Measurements from ENCODE around the gene HAAO. TPM values are rescaled to one million over a fixed set of nuclear protein-coding genes. Genes with fewer than 3 reads are reported as not detected.
"Not testable (repeated sequence)": the region's sequence is repeated elsewhere in the genome, so short reads cannot be mapped to it uniquely, and the experiment has no call there.

The HAAO gene
- total RNA-seq, 2 experiments from 2014 or later = 0.41 to 0.52 TPM

DNA sequence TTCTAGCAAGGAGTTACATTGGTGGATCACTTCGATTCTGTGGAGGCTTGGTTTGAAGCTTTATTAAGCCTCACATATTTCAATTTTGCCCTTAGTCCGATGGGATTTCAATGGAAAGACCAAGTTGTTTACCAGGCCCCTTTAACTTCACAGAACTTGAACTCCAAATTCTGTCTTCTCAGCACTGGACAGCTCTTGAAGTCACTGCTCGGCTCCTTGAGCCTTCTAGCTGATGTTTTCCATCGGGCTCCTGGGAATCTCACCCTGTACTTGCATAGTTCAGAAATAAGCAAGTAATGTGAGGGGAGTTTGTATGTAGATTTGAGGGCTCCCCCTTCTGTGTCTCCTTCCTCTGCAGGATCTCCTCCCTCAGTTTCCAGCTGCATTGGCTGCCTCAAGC is 43.5 kb downstream of the HAAO start:
- Mint-ChIP-seq H3K4me3 (no peak overlapping the region), H3K36me3 (ENCODE audit: low read depth) (peaks cover 4% of the 10 kb centered on the region), H3K4me1 (ENCODE audit: low read depth) (no peaks in the 10 kb centered on the region), H3K27me3 (ENCODE audit: low read depth) (no peaks in the 10 kb centered on the region), H3K9me3 (no peaks in the 10 kb centered on the region), H3K27ac (no peak overlapping the region)
- CTCF ChIA-PET = no interaction called here
- DNase-seq = no peak
- intact Hi-C loops (cut with micrococcal nuclease) = no loop called here

DNA sequence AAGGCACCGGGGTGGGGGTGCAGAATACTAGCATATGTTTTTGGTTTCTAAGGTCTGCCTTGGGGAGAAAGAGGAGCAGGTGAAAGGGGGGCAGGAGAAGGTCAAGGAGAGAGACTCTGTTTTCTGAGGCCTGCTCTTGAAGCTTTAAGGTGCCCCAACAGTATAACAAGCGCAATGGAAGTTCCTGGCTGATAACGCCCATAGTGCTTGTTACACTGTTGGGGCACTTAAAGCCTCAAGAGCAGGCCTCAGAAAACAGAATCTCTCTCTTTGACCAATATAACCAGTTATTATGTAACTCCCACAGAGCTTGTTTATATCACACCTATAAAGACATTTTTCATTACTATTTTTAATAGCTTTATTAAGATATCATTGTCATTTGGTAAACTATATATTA is 45.0 kb downstream of the HAAO start:
- CTCF ChIA-PET = no interaction called here
- Mint-ChIP-seq H3K27me3 (ENCODE audit: low read depth) (no peaks in the 10 kb centered on the region), H3K9me3 (no peaks in the 10 kb centered on the region), H3K4me3 (no peak overlapping the region), H3K27ac (no peak overlapping the region), H3K4me1 (ENCODE audit: low read depth) (no peaks in the 10 kb centered on the region), H3K36me3 (ENCODE audit: low read depth) (peaks cover 2% of the 10 kb centered on the region)
- intact Hi-C loops (cut with micrococcal nuclease) = no loop called here
- no peak for DNase-seq

DNA sequence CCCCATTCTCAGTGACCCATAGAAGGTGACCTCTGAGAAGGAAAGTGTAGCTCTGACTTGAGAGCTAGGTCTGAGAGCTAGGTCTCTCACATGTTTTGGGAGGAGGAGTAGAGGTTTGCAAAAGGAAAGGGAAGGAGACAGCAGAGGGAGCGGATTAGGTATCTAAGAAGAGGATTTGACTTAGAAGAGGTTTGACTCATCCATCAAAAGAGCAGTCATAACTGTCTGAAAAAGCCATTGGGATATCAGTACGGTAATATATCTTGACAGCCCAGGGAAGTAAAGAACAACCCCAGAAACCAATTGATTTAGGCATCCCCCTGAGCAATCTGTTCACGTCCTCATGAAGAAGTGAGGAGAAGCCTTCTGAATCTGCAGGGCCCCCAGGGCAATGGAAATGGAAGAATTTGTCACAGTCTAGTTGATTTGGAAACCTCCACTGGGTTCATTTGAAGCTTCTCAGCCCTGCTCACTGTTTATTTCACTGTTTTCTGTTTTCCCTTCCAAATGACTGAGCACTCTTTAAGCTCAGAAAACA is 47.8 kb downstream of the HAAO start:
- no peak for DNase-seq
- Mint-ChIP-seq H3K4me1 (ENCODE audit: low read depth) (peaks cover 3% of the 10 kb centered on the region), H3K27me3 (ENCODE audit: low read depth) (no peaks in the 10 kb centered on the region), H3K9me3 (no peaks in the 10 kb centered on the region), H3K4me3 (no peak overlapping the region), H3K27ac (no peak overlapping the region), H3K36me3 (ENCODE audit: low read depth) (peaks cover 5% of the 10 kb centered on the region)
- CTCF ChIA-PET = no interaction called here
- intact Hi-C loops (cut with micrococcal nuclease) = no loop called here

DNA sequence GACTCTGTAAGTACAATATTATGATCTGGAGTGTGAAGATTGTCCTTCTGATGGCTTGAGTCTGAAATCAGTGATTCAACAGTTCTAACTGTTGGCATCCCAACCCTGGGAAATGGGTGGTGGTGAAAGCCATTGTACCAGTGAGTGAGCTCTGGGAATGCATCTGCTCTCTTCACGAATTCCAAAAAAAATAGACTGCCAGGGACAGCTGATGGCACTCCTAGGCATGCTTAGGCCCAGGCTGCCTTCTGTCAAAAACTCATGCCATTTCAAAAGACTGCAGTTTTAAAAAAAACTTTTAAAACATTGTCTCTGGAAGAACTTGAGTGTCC is 48.8 kb downstream of the HAAO start:
- Mint-ChIP-seq H3K36me3 (ENCODE audit: low read depth) (peaks cover 11% of the 10 kb centered on the region), H3K4me1 (ENCODE audit: low read depth) (peaks cover 3% of the 10 kb centered on the region), H3K27ac (no peak overlapping the region), H3K4me3 (no peak overlapping the region), H3K9me3 (peaks cover 2% of the 10 kb centered on the region), H3K27me3 (ENCODE audit: low read depth) (no peaks in the 10 kb centered on the region)
- no peak for DNase-seq
- intact Hi-C loops (cut with micrococcal nuclease) = no loop called here
- CTCF ChIA-PET = no interaction called here

DNA sequence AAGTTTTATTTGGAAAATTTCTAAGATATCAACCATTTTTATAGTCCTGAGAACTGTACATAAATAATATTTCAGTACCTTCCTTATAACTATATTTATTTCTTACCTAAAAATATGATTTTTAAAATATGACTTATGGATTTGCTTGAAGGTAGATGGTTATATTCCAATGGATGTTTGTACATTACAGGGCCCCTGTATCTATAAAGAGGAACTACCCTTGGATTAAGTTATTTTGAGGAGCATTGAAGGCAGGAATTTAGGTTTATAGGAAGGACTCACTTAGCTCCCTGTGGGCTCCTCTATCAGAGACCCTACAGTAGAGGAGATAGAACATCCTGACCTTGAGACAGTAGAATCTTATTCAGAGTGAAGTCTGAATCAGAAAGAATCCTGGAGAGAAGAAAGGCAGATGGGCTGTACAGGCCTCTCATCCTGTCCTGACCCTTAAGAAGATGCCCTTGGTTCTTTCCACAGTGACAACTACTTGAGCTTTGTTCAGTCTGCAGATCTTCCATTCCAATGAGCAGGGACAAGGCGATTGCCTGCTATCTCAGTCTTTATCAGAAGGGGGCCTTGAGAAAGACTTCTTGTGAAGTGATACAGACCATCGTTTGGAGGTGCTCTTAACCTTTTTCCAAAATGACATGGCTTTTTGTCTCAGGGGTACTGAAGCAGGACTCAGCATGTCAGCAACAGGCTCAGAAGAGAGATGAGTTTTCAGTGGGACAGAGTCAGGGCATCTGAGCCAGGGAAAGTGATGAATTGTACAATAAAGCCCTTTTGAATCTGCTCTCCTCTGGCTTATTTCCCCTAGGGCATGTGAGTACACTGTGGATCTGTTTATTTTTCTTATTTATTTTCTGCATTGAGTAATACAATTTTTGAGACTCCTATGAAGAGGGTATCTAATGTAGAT is 49.4 kb downstream of the HAAO start:
- peaks cover 3% of the 10 kb centered on the region for H3K4me1 Mint-ChIP-seq (ENCODE audit: low read depth)
- CTCF ChIA-PET = interaction anchor here (0.6 kb wide), 1 partner anchor 17 kb away, joined by 3 read pairs; no protein-coding TSS in a partner anchor
- H3K27ac Mint-ChIP-seq = no peak overlapping the region
- no peak for DNase-seq
- H3K4me3 Mint-ChIP-seq = no peak overlapping the region
- H3K27me3 Mint-ChIP-seq (ENCODE audit: low read depth) = no peaks in the 10 kb centered on the region
- peaks cover 4% of the 10 kb centered on the region for H3K9me3 Mint-ChIP-seq
- intact Hi-C loops (cut with micrococcal nuclease) = no loop called here
- H3K36me3 Mint-ChIP-seq (ENCODE audit: low read depth) = peaks cover 11% of the 10 kb centered on the region

DNA sequence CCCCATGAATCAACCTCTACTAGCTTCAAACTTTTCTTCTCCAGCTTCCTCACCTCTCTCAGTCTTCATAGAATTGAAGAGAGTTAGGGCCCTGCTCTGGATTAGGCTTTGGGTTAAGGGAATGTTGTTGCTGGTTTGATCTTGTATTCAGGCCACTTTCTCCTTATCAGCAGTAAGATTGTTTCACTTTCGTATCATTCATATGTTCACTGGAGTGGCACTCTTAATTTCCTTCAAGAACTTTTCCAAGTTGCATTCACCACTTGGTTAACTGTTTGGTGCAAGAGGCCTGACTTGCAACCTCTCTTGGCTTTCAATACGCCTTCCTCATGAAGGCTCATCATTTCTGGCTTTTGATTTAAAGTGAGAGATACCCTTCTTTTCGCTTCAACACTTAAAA is 51.2 kb downstream of the HAAO start:
- H3K4me3 Mint-ChIP-seq = no peak overlapping the region
- no peak overlapping the region for H3K27ac Mint-ChIP-seq
- peaks cover 23% of the 10 kb centered on the region for H3K36me3 Mint-ChIP-seq (ENCODE audit: low read depth)
- H3K4me1 Mint-ChIP-seq (ENCODE audit: low read depth) = peaks cover 3% of the 10 kb centered on the region
- CTCF ChIA-PET = no interaction called here
- H3K9me3 Mint-ChIP-seq = peaks cover 5% of the 10 kb centered on the region
- H3K27me3 Mint-ChIP-seq (ENCODE audit: low read depth) = no peaks in the 10 kb centered on the region
- intact Hi-C loops (cut with micrococcal nuclease) = no loop called here
- DNase-seq = no peak

DNA sequence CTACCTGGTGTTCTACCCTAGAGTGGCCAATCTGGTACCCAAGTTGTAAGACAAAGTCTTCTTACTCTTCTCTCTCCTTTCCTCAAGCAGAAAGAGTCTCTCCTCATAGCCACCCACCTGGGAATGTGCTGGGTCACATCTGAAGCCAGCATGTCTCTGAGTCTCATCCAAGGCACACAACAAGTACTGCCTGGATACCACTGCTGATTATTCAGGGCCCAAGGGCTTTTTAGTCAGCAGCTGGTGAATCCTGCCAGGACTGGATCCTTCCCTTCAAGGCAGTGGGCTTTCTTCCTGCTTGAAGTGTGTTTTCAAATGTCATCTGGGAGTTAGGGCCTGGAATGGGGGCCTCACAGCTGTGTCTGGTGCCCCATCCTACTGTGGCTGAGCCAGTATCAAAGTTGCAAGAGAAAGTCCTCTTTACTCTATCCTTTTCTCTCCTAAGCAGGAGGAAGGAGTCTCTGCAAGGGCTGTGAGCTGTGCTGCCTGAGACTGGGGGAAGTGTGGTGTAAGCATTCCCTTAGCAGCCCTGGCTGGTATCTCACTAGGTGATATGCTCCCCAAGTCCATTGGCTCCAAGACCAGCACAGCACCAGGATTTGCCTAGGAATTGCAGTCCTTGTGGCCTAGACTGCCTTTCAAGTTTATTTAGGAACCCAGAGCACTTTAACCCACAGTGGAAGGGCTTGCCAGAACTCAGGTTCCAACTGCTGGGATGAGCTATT is 55.6 kb downstream of the HAAO start:
- no peak overlapping the region for H3K4me3 Mint-ChIP-seq
- no peak overlapping the region for H3K27ac Mint-ChIP-seq
- peaks cover 21% of the 10 kb centered on the region for H3K9me3 Mint-ChIP-seq
- intact Hi-C loops (cut with micrococcal nuclease) = no loop called here
- H3K27me3 Mint-ChIP-seq (ENCODE audit: low read depth) = no peaks in the 10 kb centered on the region
- CTCF ChIA-PET = no interaction called here
- H3K36me3 Mint-ChIP-seq (ENCODE audit: low read depth) = peaks cover 61% of the 10 kb centered on the region
- H3K4me1 Mint-ChIP-seq (ENCODE audit: low read depth) = peaks cover 3% of the 10 kb centered on the region
- no peak for DNase-seq

DNA sequence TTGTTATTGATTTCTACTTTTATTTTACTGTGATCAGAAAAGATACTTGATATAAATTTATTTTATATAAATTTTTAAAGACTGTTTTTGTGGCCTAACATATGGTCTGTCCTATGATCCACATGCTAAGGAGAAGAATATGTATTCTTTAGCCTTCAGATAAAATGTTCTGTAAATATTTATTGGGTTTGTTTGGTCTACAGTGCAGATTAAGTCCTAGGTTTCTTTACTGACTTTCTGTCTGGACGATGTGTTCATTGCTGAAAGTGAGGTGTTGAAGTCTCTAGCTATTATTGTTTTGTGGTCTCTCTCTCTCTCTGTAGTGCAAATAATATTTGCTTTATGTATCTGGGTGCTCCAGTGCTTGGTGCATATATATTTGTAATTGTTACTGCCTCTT is 58.5 kb downstream of the HAAO start:
- DNase-seq = no peak
- intact Hi-C loops (cut with micrococcal nuclease) = no loop called here
- Mint-ChIP-seq H3K9me3 (peaks cover 22% of the 10 kb centered on the region), H3K27ac (no peak overlapping the region), H3K4me1 (ENCODE audit: low read depth) (no peaks in the 10 kb centered on the region), H3K27me3 (ENCODE audit: low read depth) (no peaks in the 10 kb centered on the region), H3K4me3 (no peak overlapping the region), H3K36me3 (ENCODE audit: low read depth) (peaks cover 73% of the 10 kb centered on the region)
- CTCF ChIA-PET = interaction anchor here (0.6 kb wide), 2 partner anchors 69 to 513 kb away, joined by 4 to 6 read pairs; no protein-coding TSS in a partner anchor

DNA sequence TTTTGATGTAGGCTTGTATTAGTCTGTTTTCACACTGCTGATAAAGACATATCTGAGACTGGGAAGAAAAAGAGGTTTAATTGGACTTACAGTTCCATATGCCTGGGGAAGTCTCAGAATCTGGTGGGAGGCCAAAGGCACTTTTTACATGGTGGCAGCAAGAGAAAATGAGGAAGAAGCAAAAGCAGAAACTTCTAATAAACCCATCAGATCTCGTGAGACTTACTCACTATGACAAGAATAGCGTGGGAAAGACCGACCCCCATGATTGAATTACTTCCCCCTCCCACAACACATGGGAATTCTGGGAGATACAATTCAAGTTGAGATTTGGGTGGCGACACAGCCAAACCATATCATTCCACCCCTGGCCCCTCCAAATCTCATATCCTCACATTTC is 61.1 kb downstream of the HAAO start:
- intact Hi-C loops (cut with micrococcal nuclease); DNase-seq; H3K27me3 Mint-ChIP-seq (ENCODE audit: low read depth); CTCF ChIA-PET; H3K4me1 Mint-ChIP-seq (ENCODE audit: low read depth); H3K4me3 Mint-ChIP-seq; H3K27ac Mint-ChIP-seq: not testable (repeated sequence)
- peaks cover 20% of the 10 kb centered on the region for H3K9me3 Mint-ChIP-seq
- peaks cover 64% of the 10 kb centered on the region for H3K36me3 Mint-ChIP-seq (ENCODE audit: low read depth)

DNA sequence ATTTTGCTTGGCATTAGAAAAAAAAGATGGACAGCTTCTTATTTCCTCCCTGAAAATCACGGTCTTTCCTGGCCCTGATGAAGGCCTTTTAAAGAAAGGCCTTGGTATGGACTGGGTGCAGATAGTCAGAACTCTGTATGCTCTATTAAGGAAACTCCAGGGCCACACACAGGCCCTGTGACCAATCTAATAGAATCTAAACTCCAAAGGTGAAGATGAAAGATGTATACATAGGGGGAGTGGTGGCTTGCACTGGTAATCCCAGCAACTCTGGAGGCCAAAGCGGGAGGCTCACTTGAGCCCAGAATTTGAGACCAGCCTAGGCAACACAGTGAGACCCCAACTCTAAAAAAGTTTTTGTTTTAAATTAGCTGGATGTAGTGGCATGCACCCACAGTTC is 65.7 kb downstream of the HAAO start:
- Mint-ChIP-seq H3K36me3 (ENCODE audit: low read depth) (peaks cover 28% of the 10 kb centered on the region), H3K9me3 (peaks cover 2% of the 10 kb centered on the region), H3K27me3 (ENCODE audit: low read depth) (no peaks in the 10 kb centered on the region), H3K4me3 (no peak overlapping the region), H3K4me1 (ENCODE audit: low read depth) (peaks cover 10% of the 10 kb centered on the region), H3K27ac (no peak overlapping the region)
- CTCF ChIA-PET = no interaction called here
- DNase-seq = no peak
- intact Hi-C loops (cut with micrococcal nuclease) = no loop called here

DNA sequence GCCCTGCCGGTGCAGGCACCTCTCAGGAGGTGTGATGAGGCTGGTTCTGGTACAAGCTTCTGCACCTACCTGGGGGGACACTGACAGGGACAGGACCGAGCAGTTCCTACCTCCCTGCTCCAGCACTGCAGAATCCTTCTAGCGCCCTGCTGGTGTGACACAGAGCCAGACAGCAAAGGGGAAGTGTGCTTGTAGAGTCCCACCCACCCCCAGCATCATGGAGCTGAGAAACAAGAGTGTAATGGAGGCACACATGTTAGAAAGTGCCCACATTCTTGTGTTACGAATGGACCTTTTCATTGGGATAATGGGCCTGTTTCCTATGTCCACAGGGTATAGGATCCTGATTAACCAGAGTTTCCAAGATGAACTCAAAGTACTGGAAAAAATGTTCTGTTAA is 66.7 kb downstream of the HAAO start:
- Mint-ChIP-seq H3K27me3 (ENCODE audit: low read depth) (no peaks in the 10 kb centered on the region), H3K4me1 (ENCODE audit: low read depth) (peaks cover 10% of the 10 kb centered on the region), H3K36me3 (ENCODE audit: low read depth) (peaks cover 19% of the 10 kb centered on the region), H3K9me3 (peaks cover 2% of the 10 kb centered on the region), H3K27ac (no peak overlapping the region), H3K4me3 (no peak overlapping the region)
- CTCF ChIA-PET = interaction anchor here (0.7 kb wide), 1 partner anchor 17 kb away, joined by 3 read pairs; no protein-coding TSS in a partner anchor
- intact Hi-C loops (cut with micrococcal nuclease) = no loop called here
- no peak for DNase-seq

DNA sequence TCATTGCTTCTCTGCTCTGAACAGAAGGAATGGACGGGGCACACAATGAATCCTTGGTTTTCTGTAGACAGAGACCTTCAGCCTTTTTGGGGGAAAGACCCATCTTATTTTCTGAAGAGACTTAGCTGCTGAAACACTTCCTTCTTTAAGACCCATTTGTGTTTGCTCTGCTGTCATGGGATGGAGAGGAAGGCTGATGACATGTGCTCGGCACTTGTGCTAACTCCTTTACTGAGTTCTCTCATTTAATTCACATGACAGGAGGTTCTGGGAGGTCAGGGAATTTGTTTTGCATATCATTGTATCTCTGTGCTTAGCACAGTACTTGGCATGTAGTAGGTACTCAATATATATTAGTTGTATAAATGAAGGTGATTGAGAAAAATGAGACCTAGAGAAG is 67.5 kb downstream of the HAAO start:
- H3K36me3 Mint-ChIP-seq (ENCODE audit: low read depth) = peaks cover 12% of the 10 kb centered on the region
- no peaks in the 10 kb centered on the region for H3K9me3 Mint-ChIP-seq
- H3K4me3 Mint-ChIP-seq = no peak overlapping the region
- H3K4me1 Mint-ChIP-seq (ENCODE audit: low read depth) = peaks cover 10% of the 10 kb centered on the region
- H3K27ac Mint-ChIP-seq = no peak overlapping the region
- no peak for DNase-seq
- CTCF ChIA-PET = no interaction called here
- intact Hi-C loops (cut with micrococcal nuclease) = no loop called here
- H3K27me3 Mint-ChIP-seq (ENCODE audit: low read depth) = no peaks in the 10 kb centered on the region
